Neuronal stem cell (in vitro differentiated cells): Measurements from ENCODE around the gene COL6A1.

Experiments used
- DNase-seq: peaks from one replicate; pipeline ENCODE4 v3.0.0-alpha.2; 2013; ENCODE audit warnings: low spot score
- H2AFZ ChIP-seq: one replicate; pipeline ENCODE4 v1.6.1; 2013; ENCODE audit warnings: mild to moderate bottlenecking, low read length, inconsistent platforms
- H2AK5ac ChIP-seq: 2 replicates; pipeline ENCODE4 v1.6.1; 2013; ENCODE audit warnings: low read depth, mild to moderate bottlenecking, inconsistent platforms, low read length, moderate library complexity, mixed read lengths
- H2BK120ac ChIP-seq: 2 replicates; pipeline ENCODE4 v1.6.1; 2013; ENCODE audit warnings: low read depth, mild to moderate bottlenecking, inconsistent platforms, low read length, moderate library complexity, mixed read lengths
- H2BK12ac ChIP-seq: one replicate; pipeline ENCODE4 v1.6.1; 2013; ENCODE audit warnings: low read length, inconsistent platforms
- H2BK15ac ChIP-seq: 2 replicates; pipeline ENCODE4 v1.6.1; 2013; ENCODE audit warnings: mild to moderate bottlenecking, low read length, inconsistent platforms, mixed read lengths
- H2BK5ac ChIP-seq: one replicate; pipeline ENCODE4 v1.6.1; 2013; ENCODE audit warnings: inconsistent platforms, mild to moderate bottlenecking, low read length, moderate library complexity
- H3K14ac ChIP-seq: one replicate; pipeline ENCODE4 v1.6.1; 2013; ENCODE audit warnings: low read length, inconsistent platforms
- H3K18ac ChIP-seq: 2 replicates; pipeline ENCODE4 v1.6.1; 2013; ENCODE audit warnings: low read length, inconsistent platforms
- H3K23ac ChIP-seq: 2 replicates; pipeline ENCODE4 v1.6.1; 2013; ENCODE audit warnings: low read depth, mild to moderate bottlenecking, mixed read lengths, low read length, inconsistent platforms; ENCODE audit not compliant: poor library complexity
- H3K27ac ChIP-seq: replicated peaks from 3 replicates; pipeline ENCODE4 v1.5.1; 2013; ENCODE audit warnings: low read length, inconsistent platforms
- H3K27me3 ChIP-seq, 3 experiments: 2 replicates each; pipeline ENCODE4 v1.6.1; 2013; ENCODE audit warnings: low read length in 3 of 3, mild to moderate bottlenecking in 2 of 3, inconsistent platforms in 1 of 3, low read depth in 1 of 3, mixed read lengths in 1 of 3, moderate library complexity in 1 of 3; ENCODE audit not compliant: control insufficient read depth in 3 of 3, insufficient read depth in 3 of 3
- H3K36me3 ChIP-seq, 2 donors: replicated peaks in 1 of 2; 2 replicates each; pipeline ENCODE4 v1.6.1; 2013; ENCODE audit warnings: low read length in 2 of 2; ENCODE audit not compliant: control insufficient read depth in 2 of 2, insufficient read depth in 2 of 2
- H3K4ac ChIP-seq: 2 replicates; pipeline ENCODE4 v1.6.1; 2013; ENCODE audit warnings: inconsistent platforms, mild to moderate bottlenecking, low read length, moderate library complexity
- H3K4me1 ChIP-seq, 2 donors: 1 replicate in 1 of 2; 2 replicates in 1 of 2; pipeline ENCODE4 v1.6.1; 2013; ENCODE audit warnings: low read length in 2 of 2, low read depth in 1 of 2; ENCODE audit not compliant: control insufficient read depth in 2 of 2, insufficient read depth in 1 of 2
- H3K4me2 ChIP-seq: one replicate; pipeline ENCODE4 v1.6.1; 2013; ENCODE audit warnings: mild to moderate bottlenecking, low read length, inconsistent platforms; ENCODE audit not compliant: insufficient read depth, poor library complexity, severe bottlenecking
- H3K4me3 ChIP-seq, 2 donors: 2 replicates each; pipeline ENCODE4 v1.5.1; 2013; ENCODE audit warnings: low read length in 2 of 2, mild to moderate bottlenecking in 2 of 2, inconsistent platforms in 1 of 2, moderate library complexity in 1 of 2
- H3K79me1 ChIP-seq: one replicate; pipeline ENCODE4 v1.6.1; 2013; ENCODE audit warnings: low read depth, mild to moderate bottlenecking, inconsistent platforms, low read length, moderate library complexity
- H3K9ac ChIP-seq: one replicate; pipeline ENCODE4 v1.6.1; 2013; ENCODE audit warnings: mild to moderate bottlenecking, low read depth, low read length, inconsistent platforms; ENCODE audit not compliant: poor library complexity
- H3K9me3 ChIP-seq, 2 donors: replicated peaks in 1 of 2; 2 replicates each; pipeline versions ENCODE3 to v1.6.1; 2013; ENCODE audit warnings: low read length in 2 of 2, mild to moderate bottlenecking in 2 of 2, inconsistent platforms in 1 of 2, low read depth in 1 of 2, mixed read lengths in 1 of 2, moderate library complexity in 1 of 2; ENCODE audit not compliant: control insufficient read depth in 2 of 2, insufficient read depth in 1 of 2
- H4K8ac ChIP-seq: one replicate; pipeline ENCODE4 v1.6.1; 2013; ENCODE audit warnings: low read depth, mild to moderate bottlenecking, inconsistent platforms, low read length, moderate library complexity
- H4K91ac ChIP-seq: one replicate; pipeline ENCODE4 v1.6.1; 2013; ENCODE audit warnings: low read length, low read depth, mild to moderate bottlenecking, inconsistent platforms; ENCODE audit not compliant: poor library complexity
- WGBS, 2 donors: extraction: QIAGEN DNeasy Blood & Tissue Kit; methylation state at CpG; one replicate each; pipeline ENCODE4 v1.1.7; 2013; ENCODE audit warnings: missing lambda C conversion rate in 2 of 2, mixed read lengths in 1 of 2; ENCODE audit not compliant: insufficient read length in 2 of 2, insufficient replicate concordance in 1 of 2; ENCODE audit errors: extremely low coverage in 2 of 2; 5-methylcytosine and 5-hydroxymethylcytosine counted together

COL6A1 gene

GRCh38 chr21:46029186-46029924, 47.8 kb downstream of the COL6A1 start:
- Histone ChIP-seq H3K27ac (no peak overlapping the region), H3K9ac (no peak overlapping the region), H3K18ac (no peak overlapping the region), H4K8ac (no peak overlapping the region), H2AFZ (no peak overlapping the region), H4K91ac (no peak overlapping the region), H3K4me1 (peaks cover 0 to 11% of the 10 kb centered on the region in 2 donors), H3K27me3 (no peaks in the 10 kb centered on the region), H3K4me3 (no peak overlapping the region), H3K79me1 (no peaks in the 10 kb centered on the region), H3K9me3 (peaks cover 3 to 4% of the 10 kb centered on the region in 2 donors), H3K4ac (no peak overlapping the region), H2BK12ac (no peak overlapping the region), H2BK15ac (no peak overlapping the region), H3K4me2 (no peak overlapping the region), H3K14ac (no peak overlapping the region), H2BK5ac (no peak overlapping the region), H3K36me3 (no peaks in the 10 kb centered on the region), H3K23ac (no peak overlapping the region), H2AK5ac (no peak overlapping the region), H2BK120ac (no peak overlapping the region)
- WGBS, 2 donors: no CpG with 5 or more reads among the region's 5 CpGs
- no peak for DNase-seq

DNA sequence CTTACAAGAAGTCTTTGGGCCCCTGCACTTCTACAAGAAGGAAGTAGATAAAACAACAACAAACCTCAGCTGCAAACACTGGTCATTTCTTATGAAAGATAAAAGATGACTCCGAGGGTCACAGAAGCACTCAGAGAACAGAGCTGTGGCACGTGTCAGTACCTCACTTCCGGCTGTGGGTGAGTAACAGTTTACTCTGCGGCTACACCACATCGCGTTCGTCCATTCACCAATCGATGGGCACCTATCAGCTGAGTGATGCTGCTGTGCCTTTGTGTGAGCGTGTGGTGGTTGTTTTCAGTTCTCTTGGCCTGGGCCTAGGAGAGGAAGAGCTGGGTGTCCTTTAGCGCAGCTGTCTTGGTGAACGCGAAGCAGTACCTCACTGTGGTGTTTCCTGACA, 49.9 kb downstream of the COL6A1 start:
- H3K27me3 ChIP-seq: no peaks in the 10 kb centered on the region
- H3K4me2 ChIP-seq: no peak overlapping the region
- H3K4ac ChIP-seq: no peak overlapping the region
- no peak for DNase-seq
- no peak overlapping the region for H3K18ac ChIP-seq
- H2BK5ac ChIP-seq: no peak overlapping the region
- no peaks in the 10 kb centered on the region for H3K79me1 ChIP-seq
- no peak overlapping the region for H2BK12ac ChIP-seq
- no peak overlapping the region for H4K91ac ChIP-seq
- H2AK5ac ChIP-seq: no peak overlapping the region
- no CpG with 5 or more reads among the region's 12 CpGs for WGBS, 2 donors
- H3K27ac ChIP-seq: no peak overlapping the region
- no peak overlapping the region for H2BK15ac ChIP-seq
- no peak overlapping the region for H2AFZ ChIP-seq
- no peak overlapping the region for H3K4me3 ChIP-seq
- no peak overlapping the region for H4K8ac ChIP-seq
- H3K23ac ChIP-seq: no peak overlapping the region
- no peaks in the 10 kb centered on the region for H3K36me3 ChIP-seq
- peaks cover 3 to 4% of the 10 kb centered on the region in 2 donors for H3K9me3 ChIP-seq
- no peak overlapping the region for H3K9ac ChIP-seq
- no peak overlapping the region for H3K14ac ChIP-seq
- no peaks in the 10 kb centered on the region for H3K4me1 ChIP-seq
- no peak overlapping the region for H2BK120ac ChIP-seq

DNA sequence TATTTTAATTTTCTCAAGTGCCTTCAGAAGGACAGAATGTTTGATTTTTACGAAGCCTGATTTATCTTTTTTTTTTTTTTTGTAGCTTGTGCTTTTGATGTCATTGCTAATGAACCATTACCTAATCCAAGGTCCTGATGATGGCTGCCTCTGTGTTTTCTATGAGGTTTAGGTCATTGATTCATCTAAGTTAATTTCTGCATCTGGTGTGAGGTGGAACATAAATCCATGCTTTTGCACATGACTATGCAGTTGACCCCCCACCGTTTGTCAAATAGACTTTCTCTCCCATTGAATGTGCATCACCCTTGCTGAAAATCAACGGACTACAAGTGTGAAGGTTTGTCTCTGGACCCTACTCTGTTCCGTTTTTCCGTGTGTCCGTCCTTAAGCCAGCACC, 50.5 kb downstream of the COL6A1 start:
- Histone ChIP-seq H3K9me3 (peaks cover 3 to 4% of the 10 kb centered on the region in 2 donors), H3K79me1 (no peaks in the 10 kb centered on the region), H3K14ac (no peak overlapping the region), H3K4ac (no peak overlapping the region), H3K9ac (no peak overlapping the region), H3K36me3 (no peaks in the 10 kb centered on the region), H2BK15ac (no peak overlapping the region), H3K4me3 (no peak overlapping the region), H3K23ac (no peak overlapping the region), H2AK5ac (no peak overlapping the region), H2BK120ac (no peak overlapping the region), H3K4me2 (no peak overlapping the region), H3K4me1 (no peaks in the 10 kb centered on the region), H4K91ac (no peak overlapping the region), H3K27ac (no peak overlapping the region), H2BK12ac (no peak overlapping the region), H2AFZ (no peak overlapping the region), H2BK5ac (no peak overlapping the region), H4K8ac (no peak overlapping the region), H3K18ac (no peak overlapping the region), H3K27me3 (no peaks in the 10 kb centered on the region)
- no CpG with 5 or more reads among the region's 6 CpGs for WGBS, 2 donors
- no peak for DNase-seq

DNA sequence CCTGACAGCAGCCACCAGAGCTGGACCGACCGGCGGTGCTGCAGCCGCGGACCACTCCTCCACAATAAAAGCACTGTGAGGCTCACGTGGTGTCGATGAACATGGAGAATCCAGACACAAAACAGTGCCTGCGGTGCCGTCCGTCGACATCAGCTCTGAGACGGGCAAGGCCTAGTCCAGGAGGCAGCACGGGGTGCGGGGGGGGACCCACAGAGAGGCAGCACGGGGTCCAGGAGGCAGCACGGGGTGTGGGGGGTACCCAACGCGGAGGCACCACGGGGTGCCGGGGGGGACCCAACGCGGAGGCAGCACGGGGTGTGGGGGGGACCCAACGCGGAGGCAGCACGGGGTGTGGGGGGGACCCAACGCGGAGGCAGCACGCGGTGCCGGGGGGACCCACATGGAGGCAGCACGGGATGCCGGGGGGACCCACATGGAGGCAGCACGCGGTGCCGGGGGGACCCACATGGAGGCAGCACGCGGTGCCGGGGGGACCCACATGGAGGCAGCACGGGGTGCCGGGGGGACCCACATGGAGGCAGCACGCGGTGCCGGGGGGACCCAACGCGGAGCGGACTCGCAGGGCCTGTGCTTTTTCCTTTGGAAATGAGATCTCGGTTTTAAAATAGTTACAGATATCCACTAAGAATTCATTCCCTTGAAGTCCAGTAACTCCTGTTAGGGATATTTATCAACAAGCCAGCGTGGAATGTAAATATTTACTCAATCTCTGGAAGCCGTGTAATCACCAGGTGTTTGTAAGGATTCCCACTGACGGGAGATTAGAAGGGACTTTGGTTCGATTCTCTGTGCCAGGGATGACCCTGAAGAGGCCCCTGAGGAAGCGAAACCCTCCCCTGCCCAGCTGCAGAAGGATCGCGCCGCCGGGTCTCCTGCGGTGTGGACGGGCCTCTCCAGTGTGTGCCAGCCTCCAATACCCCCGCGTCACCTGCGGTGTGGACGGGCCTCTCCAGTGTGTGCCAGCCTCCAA, 52.1 kb downstream of the COL6A1 start:
- Histone ChIP-seq H3K23ac (no peak overlapping the region), H3K9ac (no peak overlapping the region), H4K91ac (no peak overlapping the region), H2AK5ac (peak overlapping the region; percentile 25), H3K4me3 (no peak overlapping the region), H4K8ac (no peak overlapping the region), H2BK120ac (no peak overlapping the region), H3K27me3 (peaks cover 0 to 4% (median 0%) of the 10 kb centered on the region in 3 experiments), H3K14ac (no peak overlapping the region), H3K4me2 (no peak overlapping the region), H3K9me3 (peaks cover 3 to 4% of the 10 kb centered on the region in 2 donors), H2BK12ac (no peak overlapping the region), H3K4ac (no peak overlapping the region), H2AFZ (no peak overlapping the region), H3K27ac (no peak overlapping the region), H3K36me3 (no peaks in the 10 kb centered on the region), H3K79me1 (no peaks in the 10 kb centered on the region), H3K4me1 (no peaks in the 10 kb centered on the region), H2BK5ac (no peak overlapping the region), H3K18ac (no peak overlapping the region), H2BK15ac (no peak overlapping the region)
- WGBS, 2 donors: no CpG with 5 or more reads among the region's 64 CpGs
- DNase-seq: no peak
